Measurements from ENCODE around the gene JARID2. TPM values are rescaled to one million over a fixed set of nuclear protein-coding genes. Genes with fewer than 3 reads are reported as not detected.

The JARID2 gene
- total and polyA plus RNA-seq, 2 of the 4 experiments (the other 2 are of a cell fraction), result 9.6 to 12.9 TPM

DNA sequence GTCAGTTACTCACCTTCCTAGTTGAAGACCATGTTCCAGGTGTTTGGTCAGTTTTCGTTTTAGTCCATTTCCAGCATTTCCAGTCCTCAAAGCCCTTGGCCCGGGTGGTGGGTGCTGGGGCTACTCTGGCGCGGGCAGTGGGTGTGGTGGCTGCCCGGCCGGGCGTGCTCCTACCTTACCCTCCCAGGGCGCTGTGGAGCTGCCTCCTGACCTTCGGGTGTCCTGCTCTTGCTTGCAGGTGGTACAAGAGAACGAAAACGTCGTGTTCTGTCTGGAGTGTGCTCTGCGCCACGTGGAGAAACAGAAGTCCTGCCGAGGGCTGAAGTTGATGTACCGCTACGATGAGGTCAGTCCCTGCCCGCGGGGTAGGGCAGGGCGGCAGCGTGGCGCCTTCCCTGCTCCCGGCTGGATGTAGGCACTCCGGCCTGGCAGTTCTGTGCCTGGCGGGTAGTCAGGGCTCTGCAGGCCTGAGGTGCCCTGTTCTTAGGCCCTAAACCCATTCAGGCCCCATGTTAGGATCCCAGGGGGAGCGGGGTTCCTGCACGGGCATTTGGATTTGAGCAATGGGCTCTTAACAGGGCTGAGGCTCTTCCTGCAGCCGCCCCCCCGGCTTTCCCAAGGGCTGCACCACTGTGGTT lies 271.2 kb downstream of the JARID2 start:
- no TSS peak for BruUV-seq (replicated peaks)
- Histone ChIP-seq H3K4me2 (ENCODE audit: low read depth, low read length) (no peak overlapping the region), H2AFZ (replicated peaks; ENCODE audit: low read length, poor library complexity) (no peak overlapping the region), H2AK9ac (replicated peaks; ENCODE audit: low read depth, low read length, poor library complexity) (no peak overlapping the region), H4K8ac (ENCODE audit: low read depth in 2 of 2, low read length in 2 of 2) (no peak overlapping the region), H3K4me1 (ENCODE audit: control insufficient read depth, insufficient read depth, low read length) (no peaks in the 10 kb centered on the region), H2BK5ac (ENCODE audit: low read depth, low read length, poor library complexity, severe bottlenecking) (no peak overlapping the region), H3K4ac (ENCODE audit: low read depth, low read length) (no peak overlapping the region), H2BK20ac (ENCODE audit: low read depth, low read length) (no peak overlapping the region), H3K36me3 (ENCODE audit: control insufficient read depth, insufficient read depth, low read length) (peaks cover 70% of the 10 kb centered on the region), H3K18ac (ENCODE audit: low read depth, low read length) (no peak overlapping the region), H3K9ac (ENCODE audit: low read depth, low read length) (no peak overlapping the region), H3K9me1 (ENCODE audit: insufficient read depth, low read length) (peaks cover 10% of the 10 kb centered on the region), H4K5ac (ENCODE audit: low read depth, low read length) (no peak overlapping the region), H3K27ac (ENCODE audit: insufficient read depth, low read length) (no peak overlapping the region), H3K14ac (replicated peaks; ENCODE audit: low read depth, low read length) (no peak overlapping the region), H3K27me3 (ENCODE audit: control insufficient read depth, insufficient read depth, low read length) (no peaks in the 10 kb centered on the region), H2BK120ac (ENCODE audit: low read depth, low read length) (no peak overlapping the region), H4K20me1 (ENCODE audit: insufficient read depth, low read length) (peaks cover 3% of the 10 kb centered on the region), H3K9me3 (ENCODE audit: control insufficient read depth, insufficient read depth, low read length) (no peaks in the 10 kb centered on the region), H3K79me1 (ENCODE audit: low read depth in 1 of 2, low read length in 2 of 2) (peaks cover 5 to 26% of the 10 kb centered on the region in 2 experiments; a peak in 3 of 4 replicates), H3K4me3 (ENCODE audit: insufficient read depth, low read depth, low read length) (no peak overlapping the region), H3K56ac (ENCODE audit: extremely low read depth, insufficient read depth, low read length) (no peak overlapping the region), H2BK15ac (ENCODE audit: low read depth, low read length) (no peak overlapping the region), H2AK5ac (ENCODE audit: low read depth, low read length) (no peak overlapping the region), H4K91ac (ENCODE audit: insufficient read depth, low read depth, low read length) (no peak overlapping the region), H3K23ac (ENCODE audit: low read depth, low read length) (no peak overlapping the region)
- DNase-seq (no peak), ATAC-seq (ENCODE audit: low read depth) (no peak)
- in situ Hi-C loops (cut with MboI; ENCODE audit: low sequenced_read_pairs) (no loop called here), dilution Hi-C loops (cut with HindIII; ENCODE audit: low sequenced_read_pairs, unreplicated experiment) (no loop called here), intact Hi-C loops (cut with micrococcal nuclease) (no loop called here)
- ChIA-PET POLR2A (ENCODE audit: unreplicated experiment) (no interaction called here), CTCF (no interaction called here)
- TF ChIP-seq FOS (IDR thresholded peaks at IDR 0.05; ENCODE audit: low read depth, low read length), result no peak
- TF ChIP-seq, protein P1, sequence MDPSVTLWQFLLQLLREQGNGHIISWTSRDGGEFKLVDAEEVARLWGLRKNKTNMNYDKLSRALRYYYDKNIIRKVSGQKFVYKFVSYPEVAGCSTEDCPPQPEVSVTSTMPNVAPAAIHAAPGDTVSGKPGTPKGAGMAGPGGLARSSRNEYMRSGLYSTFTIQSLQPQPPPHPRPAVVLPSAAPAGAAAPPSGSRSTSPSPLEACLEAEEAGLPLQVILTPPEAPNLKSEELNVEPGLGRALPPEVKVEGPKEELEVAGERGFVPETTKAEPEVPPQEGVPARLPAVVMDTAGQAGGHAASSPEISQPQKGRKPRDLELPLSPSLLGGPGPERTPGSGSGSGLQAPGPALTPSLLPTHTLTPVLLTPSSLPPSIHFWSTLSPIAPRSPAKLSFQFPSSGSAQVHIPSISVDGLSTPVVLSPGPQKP (IDR thresholded peaks at IDR 0.05; ENCODE audit: borderline replicate concordance, low read depth, low read length), result no peak
- TF ChIP-seq, protein P2, sequence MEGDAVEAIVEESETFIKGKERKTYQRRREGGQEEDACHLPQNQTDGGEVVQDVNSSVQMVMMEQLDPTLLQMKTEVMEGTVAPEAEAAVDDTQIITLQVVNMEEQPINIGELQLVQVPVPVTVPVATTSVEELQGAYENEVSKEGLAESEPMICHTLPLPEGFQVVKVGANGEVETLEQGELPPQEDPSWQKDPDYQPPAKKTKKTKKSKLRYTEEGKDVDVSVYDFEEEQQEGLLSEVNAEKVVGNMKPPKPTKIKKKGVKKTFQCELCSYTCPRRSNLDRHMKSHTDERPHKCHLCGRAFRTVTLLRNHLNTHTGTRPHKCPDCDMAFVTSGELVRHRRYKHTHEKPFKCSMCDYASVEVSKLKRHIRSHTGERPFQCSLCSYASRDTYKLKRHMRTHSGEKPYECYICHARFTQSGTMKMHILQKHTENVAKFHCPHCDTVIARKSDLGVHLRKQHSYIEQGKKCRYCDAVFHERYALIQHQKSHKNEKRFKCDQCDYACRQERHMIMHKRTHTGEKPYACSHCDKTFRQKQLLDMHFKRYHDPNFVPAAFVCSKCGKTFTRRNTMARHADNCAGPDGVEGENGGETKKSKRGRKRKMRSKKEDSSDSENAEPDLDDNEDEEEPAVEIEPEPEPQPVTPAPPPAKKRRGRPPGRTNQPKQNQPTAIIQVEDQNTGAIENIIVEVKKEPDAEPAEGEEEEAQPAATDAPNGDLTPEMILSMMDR (conservative IDR thresholded peaks at IDR 0.05; ENCODE audit: low read depth, low read length), result no peak
- TF ChIP-seq RCOR1 (IDR thresholded peaks at IDR 0.05; ENCODE audit: insufficient replicate concordance, low read length), result no peak
- no peak for TF ChIP-seq RFX5 (IDR thresholded peaks at IDR 0.05; ENCODE audit: low read depth, low read length)
- TF ChIP-seq SMC3 (IDR thresholded peaks at IDR 0.05; ENCODE audit: low read depth, low read length), result no peak
- no peak for TF ChIP-seq CHD1 (IDR thresholded peaks at IDR 0.05; ENCODE audit: low read depth, low read length)
- no peak for TF ChIP-seq MXI1 (IDR thresholded peaks at IDR 0.05; ENCODE audit: borderline replicate concordance, low read depth, low read length)
- no peak for TF ChIP-seq MAZ (IDR thresholded peaks at IDR 0.05; ENCODE audit: borderline replicate concordance, low read depth, low read length)
- TF ChIP-seq NFE2L2 (IDR thresholded peaks at IDR 0.05; ENCODE audit: low read depth, low read length), result no peak
- no peak for TF ChIP-seq BHLHE40 (IDR thresholded peaks at IDR 0.05; ENCODE audit: low read depth, low read length)
- no peak for TF ChIP-seq MAFK (IDR thresholded peaks at IDR 0.05; ENCODE audit: low read depth, low read length)
- no peak for TF ChIP-seq POLR2A (IDR thresholded peaks at IDR 0.05; ENCODE audit: low read depth, low read length)
- no peak for TF ChIP-seq RAD21 (IDR thresholded peaks at IDR 0.05; ENCODE audit: low read length)
- TF ChIP-seq, protein P3, sequence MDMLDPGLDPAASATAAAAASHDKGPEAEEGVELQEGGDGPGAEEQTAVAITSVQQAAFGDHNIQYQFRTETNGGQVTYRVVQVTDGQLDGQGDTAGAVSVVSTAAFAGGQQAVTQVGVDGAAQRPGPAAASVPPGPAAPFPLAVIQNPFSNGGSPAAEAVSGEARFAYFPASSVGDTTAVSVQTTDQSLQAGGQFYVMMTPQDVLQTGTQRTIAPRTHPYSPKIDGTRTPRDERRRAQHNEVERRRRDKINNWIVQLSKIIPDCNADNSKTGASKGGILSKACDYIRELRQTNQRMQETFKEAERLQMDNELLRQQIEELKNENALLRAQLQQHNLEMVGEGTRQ (IDR thresholded peaks at IDR 0.05; ENCODE audit: low read depth, low read length), result no peak
- WGBS, 2 experiments (ENCODE audit: extremely low coverage in 2 of 2, insufficient read length in 1 of 2), result 95% methylated on average over 15 of the region's 29 CpGs; no CpG with 5 or more reads in 1 of the 2 experiments
